AG10803 (cell line): ENCODE measurements around the gene ANKMY2.

Experiments used
- DNase-seq: peaks from one replicate; pipeline ENCODE4 v3.0.0; 2010; ENCODE audit warnings: low read depth
- H3K4me3 ChIP-seq: 2 replicates; pipeline ENCODE4 v1.5.1; 2011; ENCODE audit warnings: mild to moderate bottlenecking, low read length, control low read depth
- TF ChIP-seq, protein P1 (sequence below): conservative IDR thresholded peaks from 2 replicates; pipeline ENCODE4 v1.5.1; 2011; ENCODE audit warnings: mild to moderate bottlenecking, low read length, control low read depth, inconsistent platforms

ANKMY2 gene

DNA sequence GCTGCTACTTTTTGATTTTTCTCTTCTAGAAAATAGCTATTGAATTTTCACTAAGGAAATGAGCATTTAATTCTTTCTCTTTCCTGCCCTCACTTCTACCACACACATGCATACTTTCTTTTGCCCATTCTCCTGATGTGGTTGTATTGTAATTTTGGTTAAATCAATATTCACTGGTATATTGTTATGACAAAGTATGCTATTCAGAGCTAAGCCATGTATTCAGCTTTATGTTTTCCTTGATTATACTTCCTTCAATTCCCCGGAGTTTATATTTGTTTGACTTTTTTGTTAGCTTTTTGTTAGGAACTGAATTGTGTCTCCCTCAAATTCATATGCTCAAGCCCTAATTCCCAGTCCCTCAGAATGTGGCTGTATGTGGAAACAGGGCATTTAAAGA lies 94.9 kb downstream of the ANKMY2 start:
- no peak overlapping the region for H3K4me3 ChIP-seq
- no peak for DNase-seq
- TF ChIP-seq, protein P1, sequence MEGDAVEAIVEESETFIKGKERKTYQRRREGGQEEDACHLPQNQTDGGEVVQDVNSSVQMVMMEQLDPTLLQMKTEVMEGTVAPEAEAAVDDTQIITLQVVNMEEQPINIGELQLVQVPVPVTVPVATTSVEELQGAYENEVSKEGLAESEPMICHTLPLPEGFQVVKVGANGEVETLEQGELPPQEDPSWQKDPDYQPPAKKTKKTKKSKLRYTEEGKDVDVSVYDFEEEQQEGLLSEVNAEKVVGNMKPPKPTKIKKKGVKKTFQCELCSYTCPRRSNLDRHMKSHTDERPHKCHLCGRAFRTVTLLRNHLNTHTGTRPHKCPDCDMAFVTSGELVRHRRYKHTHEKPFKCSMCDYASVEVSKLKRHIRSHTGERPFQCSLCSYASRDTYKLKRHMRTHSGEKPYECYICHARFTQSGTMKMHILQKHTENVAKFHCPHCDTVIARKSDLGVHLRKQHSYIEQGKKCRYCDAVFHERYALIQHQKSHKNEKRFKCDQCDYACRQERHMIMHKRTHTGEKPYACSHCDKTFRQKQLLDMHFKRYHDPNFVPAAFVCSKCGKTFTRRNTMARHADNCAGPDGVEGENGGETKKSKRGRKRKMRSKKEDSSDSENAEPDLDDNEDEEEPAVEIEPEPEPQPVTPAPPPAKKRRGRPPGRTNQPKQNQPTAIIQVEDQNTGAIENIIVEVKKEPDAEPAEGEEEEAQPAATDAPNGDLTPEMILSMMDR = no peak
